Measurements from ENCODE around the gene SRBD1.

Gene SRBD1

GRCh38 chr2:45344071-45344470 lies 267.0 kb downstream of the SRBD1 start:
- no peaks in the 10 kb centered on the region for H3K27me3 ChIP-seq (replicated peaks; ENCODE audit: insufficient read depth, low read length)
- no peaks in the 10 kb centered on the region for H3K9me3 ChIP-seq (replicated peaks; ENCODE audit: insufficient read depth, low read length)
- H3K4me3 ChIP-seq (ENCODE audit: low read length) = no peak overlapping the region
- no peaks in the 10 kb centered on the region for H3K79me2 ChIP-seq (ENCODE audit: low read length)
- H3K9me2 ChIP-seq (replicated peaks; ENCODE audit: insufficient read depth, low read length) = no peaks in the 10 kb centered on the region
- TF ChIP-seq CTCF (IDR thresholded peaks at IDR 0.05; ENCODE audit: low read length) = no peak
- TF ChIP-seq EZH2phosphoT487 (IDR thresholded peaks at IDR 0.05; ENCODE audit: low read length) = no peak
- no peak for TF ChIP-seq EZH2 (optimal IDR thresholded peaks at IDR 0.05; ENCODE audit: low read depth, low read length)
- no peak overlapping the region for H3K27ac ChIP-seq (ENCODE audit: low read length)
- no peak for DNase-seq
- H3K4me2 ChIP-seq (ENCODE audit: low read depth, low read length) = no peak overlapping the region
- no peak overlapping the region for H2AFZ ChIP-seq (ENCODE audit: low read length)
- H4K20me1 ChIP-seq (ENCODE audit: insufficient read depth, low read length) = no peaks in the 10 kb centered on the region
- no peaks in the 10 kb centered on the region for H3K36me3 ChIP-seq (replicated peaks; ENCODE audit: insufficient read depth, low read length)
- H3F3A ChIP-seq (ENCODE audit: insufficient read depth, low read length) = no peaks in the 10 kb centered on the region
- H3K9ac ChIP-seq (ENCODE audit: low read length) = no peak overlapping the region
- H3K4me1 ChIP-seq (ENCODE audit: low read length) = no peaks in the 10 kb centered on the region

GRCh38 chr2:45343251-45344017 lies 267.6 kb downstream of the SRBD1 start:
- Histone ChIP-seq H3K27me3 (replicated peaks; ENCODE audit: insufficient read depth, low read length) (no peaks in the 10 kb centered on the region), H3K36me3 (replicated peaks; ENCODE audit: insufficient read depth, low read length) (no peaks in the 10 kb centered on the region), H3K9ac (ENCODE audit: low read length) (no peak overlapping the region), H3K9me3 (replicated peaks; ENCODE audit: insufficient read depth, low read length) (no peaks in the 10 kb centered on the region), H3F3A (ENCODE audit: insufficient read depth, low read length) (no peaks in the 10 kb centered on the region), H3K4me3 (ENCODE audit: low read length) (no peak overlapping the region), H3K27ac (ENCODE audit: low read length) (no peak overlapping the region), H3K79me2 (ENCODE audit: low read length) (no peaks in the 10 kb centered on the region), H4K20me1 (ENCODE audit: insufficient read depth, low read length) (no peaks in the 10 kb centered on the region), H3K9me2 (replicated peaks; ENCODE audit: insufficient read depth, low read length) (no peaks in the 10 kb centered on the region), H3K4me2 (ENCODE audit: low read depth, low read length) (no peak overlapping the region), H3K4me1 (ENCODE audit: low read length) (no peaks in the 10 kb centered on the region), H2AFZ (ENCODE audit: low read length) (no peak overlapping the region)
- TF ChIP-seq EZH2 (optimal IDR thresholded peaks at IDR 0.05; ENCODE audit: low read depth, low read length) (no peak), CTCF (IDR thresholded peaks at IDR 0.05; ENCODE audit: low read length) (no peak), EZH2phosphoT487 (IDR thresholded peaks at IDR 0.05; ENCODE audit: low read length) (no peak)
- no peak for DNase-seq

GRCh38 chr2:45340318-45340717 lies 270.7 kb downstream of the SRBD1 start:
- Histone ChIP-seq H3K9me2 (replicated peaks; ENCODE audit: insufficient read depth, low read length) (no peaks in the 10 kb centered on the region), H3K9me3 (replicated peaks; ENCODE audit: insufficient read depth, low read length) (no peaks in the 10 kb centered on the region), H3K27me3 (replicated peaks; ENCODE audit: insufficient read depth, low read length) (no peaks in the 10 kb centered on the region), H3K4me3 (ENCODE audit: low read length) (no peak overlapping the region), H3K4me1 (ENCODE audit: low read length) (no peaks in the 10 kb centered on the region), H3K36me3 (replicated peaks; ENCODE audit: insufficient read depth, low read length) (no peaks in the 10 kb centered on the region), H3K27ac (ENCODE audit: low read length) (no peak overlapping the region), H4K20me1 (ENCODE audit: insufficient read depth, low read length) (no peaks in the 10 kb centered on the region), H2AFZ (ENCODE audit: low read length) (no peak overlapping the region), H3K79me2 (ENCODE audit: low read length) (no peaks in the 10 kb centered on the region), H3K4me2 (ENCODE audit: low read depth, low read length) (no peak overlapping the region), H3K9ac (ENCODE audit: low read length) (no peak overlapping the region), H3F3A (ENCODE audit: insufficient read depth, low read length) (no peaks in the 10 kb centered on the region)
- no peak for DNase-seq
- TF ChIP-seq CTCF (IDR thresholded peaks at IDR 0.05; ENCODE audit: low read length) = no peak
- TF ChIP-seq EZH2 (optimal IDR thresholded peaks at IDR 0.05; ENCODE audit: low read depth, low read length) = no peak
- no peak for TF ChIP-seq EZH2phosphoT487 (IDR thresholded peaks at IDR 0.05; ENCODE audit: low read length)

Data from MM.1S (cell line).